ENCODE measurements around the gene PSIP1. TPM values are rescaled to one million over a fixed set of nuclear protein-coding genes. Genes with fewer than 3 reads are reported as not detected.
"Not testable (repeated sequence)": the region's sequence is repeated elsewhere in the genome, so short reads cannot be mapped to it uniquely, and the experiment has no call there.

Gene PSIP1
- total RNA-seq, 2 donors from 2014 or later = 83.9 to 126 TPM

DNA sequence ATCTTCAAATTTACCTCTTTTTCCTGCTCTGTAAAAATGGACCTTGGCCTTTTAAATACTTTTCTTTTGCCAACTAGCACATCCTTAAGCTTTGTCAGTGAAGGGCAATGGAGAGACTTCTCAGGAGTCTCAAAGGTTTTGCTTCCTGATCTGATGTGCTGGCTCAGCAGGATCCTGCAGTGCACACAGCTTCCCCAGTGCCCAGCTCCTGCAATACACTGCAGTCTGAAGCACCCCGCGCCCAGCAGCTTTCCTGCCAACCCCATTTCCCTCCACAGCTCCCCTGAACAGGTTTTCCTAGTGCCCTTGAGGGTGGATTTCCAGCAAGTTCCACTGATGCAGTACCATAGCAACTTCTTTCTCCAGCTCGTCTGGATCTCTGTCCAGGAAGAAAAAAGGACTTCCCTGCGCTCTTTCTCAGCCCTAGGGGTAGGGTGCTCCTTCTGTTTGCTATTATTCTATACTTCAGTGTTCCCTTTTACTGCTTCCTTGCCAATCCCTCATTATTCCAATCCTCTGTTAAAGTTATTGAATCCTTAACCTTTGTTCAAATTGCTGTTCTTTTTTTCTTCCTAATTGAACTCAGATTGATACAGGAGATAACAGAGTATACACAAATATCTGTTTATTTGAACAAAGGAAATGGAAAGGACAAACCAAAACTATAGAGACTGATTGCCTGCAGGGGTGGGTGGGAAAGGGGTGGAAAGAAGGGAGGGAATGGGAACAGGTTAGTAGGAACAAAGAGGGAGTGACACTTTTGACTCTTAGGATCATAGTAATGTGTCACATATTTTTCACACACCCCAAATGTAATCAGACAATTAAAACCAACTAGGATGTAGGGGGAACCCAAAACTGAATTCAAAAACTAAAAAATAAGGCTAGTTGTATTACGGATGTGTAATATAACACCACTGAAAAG lies 79.6 kb downstream of the PSIP1 start:
- peaks cover 94% of the 10 kb centered on the region for H3K36me3 Mint-ChIP-seq (ENCODE audit: low read depth)
- H3K27ac Mint-ChIP-seq = no peak overlapping the region
- H3K4me1 Mint-ChIP-seq = peaks cover 23% of the 10 kb centered on the region
- ATAC-seq (replicated peaks) = no peak
- no peaks in the 10 kb centered on the region for H3K9me3 Mint-ChIP-seq
- no peaks in the 10 kb centered on the region for H3K27me3 Mint-ChIP-seq
- no peak overlapping the region for H3K4me3 Mint-ChIP-seq

DNA sequence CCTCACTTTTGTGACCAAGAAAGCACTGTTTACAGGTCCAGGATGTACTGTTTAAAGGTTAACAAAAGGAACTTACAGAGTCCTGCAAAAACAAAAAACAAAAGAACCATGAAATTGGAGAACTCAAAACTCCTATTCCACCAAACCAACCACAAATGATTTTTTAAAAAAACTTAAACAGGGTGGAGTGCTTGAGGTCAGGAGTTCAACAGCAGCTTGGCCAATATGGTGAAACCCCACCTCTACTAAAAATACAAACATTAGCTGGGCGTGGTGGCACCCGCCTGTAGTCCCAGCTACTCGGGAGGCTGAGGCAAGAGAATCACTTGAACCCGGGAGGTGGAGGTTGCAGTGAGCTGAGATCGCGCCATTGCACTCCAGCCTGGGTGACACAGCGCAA lies 83.1 kb downstream of the PSIP1 start:
- H3K36me3 Mint-ChIP-seq (ENCODE audit: low read depth) = peaks cover 93% of the 10 kb centered on the region
- not testable (repeated sequence) for H3K27ac Mint-ChIP-seq; ATAC-seq (replicated peaks); H3K27me3 Mint-ChIP-seq; H3K4me3 Mint-ChIP-seq; H3K9me3 Mint-ChIP-seq
- peaks cover 34% of the 10 kb centered on the region for H3K4me1 Mint-ChIP-seq

DNA sequence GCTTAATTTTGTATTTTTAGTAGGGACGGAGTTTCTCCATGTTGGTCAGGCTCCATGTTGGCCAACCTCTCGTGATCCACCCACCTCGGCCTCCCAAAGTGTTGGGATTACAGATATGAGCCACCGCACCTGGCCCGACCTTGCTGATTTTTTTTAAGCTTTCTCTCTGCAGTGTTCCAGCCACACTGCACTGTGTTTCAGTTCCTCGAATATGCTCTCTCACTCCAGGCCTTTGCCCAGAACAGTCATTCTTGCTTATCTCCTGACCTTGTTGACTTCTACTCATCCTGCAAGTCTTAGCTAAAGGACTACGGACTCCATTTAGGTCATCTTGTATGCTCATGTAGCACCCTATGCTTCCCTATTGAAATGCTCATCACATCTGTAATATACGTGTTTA lies 84.8 kb downstream of the PSIP1 start:
- Mint-ChIP-seq H3K4me3 (peak overlapping the region; percentile 93), H3K27ac (peak overlapping the region; percentile 1), H3K36me3 (ENCODE audit: low read depth) (peaks cover 81% of the 10 kb centered on the region), H3K27me3 (no peaks in the 10 kb centered on the region), H3K4me1 (peaks cover 35% of the 10 kb centered on the region), H3K9me3 (no peaks in the 10 kb centered on the region)
- no peak for ATAC-seq (replicated peaks)

DNA sequence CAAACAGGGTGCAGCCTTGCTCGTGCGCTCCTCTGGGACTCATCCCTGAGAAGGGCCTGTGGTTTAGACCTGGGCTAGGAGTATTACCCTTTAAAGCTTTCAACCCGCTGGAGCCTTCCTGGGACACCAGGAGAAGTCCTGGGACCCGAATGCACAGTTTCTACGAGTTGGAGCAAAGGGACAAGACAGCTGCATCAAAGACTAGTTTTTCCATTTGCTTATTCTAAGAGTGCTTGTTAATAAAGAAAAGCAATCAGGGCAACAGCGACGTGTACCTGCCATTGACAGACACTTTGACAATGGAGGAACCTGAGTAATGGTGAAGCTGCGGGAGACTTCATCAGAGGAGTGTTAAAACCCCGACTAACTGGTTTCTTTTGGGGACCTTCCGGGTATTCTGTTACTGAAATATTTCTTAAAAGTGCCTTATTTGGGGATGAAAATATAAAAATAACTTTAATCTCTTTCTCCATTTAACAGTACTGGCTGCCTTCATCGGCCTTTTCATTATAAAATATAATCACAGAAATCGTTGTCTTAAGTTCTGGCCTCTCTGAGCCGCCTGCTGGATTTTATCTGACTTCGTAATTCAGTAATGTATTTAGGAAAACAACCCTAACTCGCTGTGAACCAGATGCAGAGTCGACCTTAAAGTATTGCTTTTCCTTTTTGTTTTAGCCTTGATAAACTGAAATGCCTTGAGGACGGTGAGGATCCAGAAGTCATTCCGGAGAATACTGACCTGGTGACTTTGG lies 87.4 kb downstream of the PSIP1 start:
- Mint-ChIP-seq H3K4me1 (peaks cover 25% of the 10 kb centered on the region), H3K4me3 (peak overlapping the region; percentile 93), H3K36me3 (ENCODE audit: low read depth) (peaks cover 55% of the 10 kb centered on the region), H3K27me3 (no peaks in the 10 kb centered on the region), H3K27ac (peak overlapping the region; percentile 97), H3K9me3 (no peaks in the 10 kb centered on the region)
- no peak for ATAC-seq (replicated peaks)

DNA sequence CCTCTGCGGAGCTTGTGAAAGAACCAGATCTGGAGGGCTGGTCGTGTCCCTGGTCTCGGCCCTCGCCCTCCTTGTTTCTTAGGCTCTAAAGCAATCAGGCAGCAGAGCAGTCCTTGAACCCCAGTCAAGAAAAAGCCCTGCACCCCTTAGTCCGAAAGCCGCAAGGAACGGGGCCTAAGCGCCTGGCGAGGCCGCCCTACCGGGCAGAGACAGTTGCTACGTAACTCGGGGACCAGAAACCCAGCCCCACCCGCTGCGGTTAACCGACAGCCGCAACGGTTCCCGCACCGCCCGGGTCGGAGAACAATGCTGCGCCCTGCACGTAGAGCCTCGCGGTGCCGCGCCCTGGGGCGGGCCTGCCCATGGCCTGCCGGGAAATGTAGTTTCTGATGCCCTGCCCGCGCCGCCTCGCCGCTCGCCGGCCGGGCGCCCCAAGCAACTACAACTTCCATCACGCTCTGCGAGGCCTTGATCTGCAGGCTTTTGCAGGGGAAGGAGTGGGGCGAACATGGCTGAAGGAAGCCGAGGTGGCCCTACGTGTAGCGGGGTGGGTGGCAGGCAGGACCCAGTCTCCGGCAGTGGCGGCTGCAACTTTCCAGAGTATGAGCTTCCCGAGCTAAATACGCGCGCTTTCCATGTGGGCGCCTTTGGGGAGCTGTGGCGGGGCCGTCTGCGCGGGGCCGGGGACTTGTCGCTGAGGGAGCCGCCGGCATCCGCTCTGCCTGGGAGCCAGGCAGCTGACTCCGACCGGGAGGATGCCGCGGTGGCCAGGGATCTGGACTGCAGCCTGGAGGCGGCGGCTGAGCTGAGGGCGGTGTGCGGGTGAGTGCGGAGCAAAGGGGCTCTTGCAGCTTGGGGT lies 88.2 kb downstream of the PSIP1 start, which contains the start of gene SNAPC3:
Gene SNAPC3, plus strand, starts transcription at position 505 of the 859 bp plus-strand sequence. Its CDS starts 4 bp downstream, at position 509.
- H3K9me3 Mint-ChIP-seq = no peaks in the 10 kb centered on the region
- peak; percentile 98 for ATAC-seq (replicated peaks)
- H3K4me3 Mint-ChIP-seq = peak within 1 kb of the TSS; percentile 93
- peaks cover 47% of the 10 kb centered on the region for H3K36me3 Mint-ChIP-seq (ENCODE audit: low read depth)
- H3K4me1 Mint-ChIP-seq = peaks cover 24% of the 10 kb centered on the region
- peak within 1 kb of the TSS; percentile 97 for H3K27ac Mint-ChIP-seq
- no peaks in the 10 kb centered on the region for H3K27me3 Mint-ChIP-seq

DNA sequence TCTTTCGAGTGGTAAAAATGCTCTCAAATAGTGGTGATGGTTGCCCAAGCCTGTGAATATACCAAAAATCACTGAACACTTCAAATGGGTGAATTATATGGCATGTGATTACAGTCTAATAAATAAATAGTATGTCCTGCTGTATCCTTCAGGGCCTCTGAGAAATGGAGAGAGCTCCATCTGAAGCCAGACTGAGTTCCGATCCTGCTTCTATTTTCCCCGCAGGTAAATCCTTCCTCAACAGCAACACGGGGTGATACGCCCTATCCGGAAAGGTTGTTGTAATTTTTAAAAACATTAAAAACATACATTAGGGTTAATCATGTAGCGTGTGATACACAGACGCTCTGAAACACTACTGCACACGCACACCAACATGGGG lies 88.8 kb downstream of the PSIP1 start:
- no peaks in the 10 kb centered on the region for H3K27me3 Mint-ChIP-seq
- no peak for ATAC-seq (replicated peaks)
- H3K36me3 Mint-ChIP-seq (ENCODE audit: low read depth) = peaks cover 43% of the 10 kb centered on the region
- peaks cover 24% of the 10 kb centered on the region for H3K4me1 Mint-ChIP-seq
- H3K9me3 Mint-ChIP-seq = no peaks in the 10 kb centered on the region
- H3K4me3 Mint-ChIP-seq = peak overlapping the region; percentile 93
- peak overlapping the region; percentile 97 for H3K27ac Mint-ChIP-seq

DNA sequence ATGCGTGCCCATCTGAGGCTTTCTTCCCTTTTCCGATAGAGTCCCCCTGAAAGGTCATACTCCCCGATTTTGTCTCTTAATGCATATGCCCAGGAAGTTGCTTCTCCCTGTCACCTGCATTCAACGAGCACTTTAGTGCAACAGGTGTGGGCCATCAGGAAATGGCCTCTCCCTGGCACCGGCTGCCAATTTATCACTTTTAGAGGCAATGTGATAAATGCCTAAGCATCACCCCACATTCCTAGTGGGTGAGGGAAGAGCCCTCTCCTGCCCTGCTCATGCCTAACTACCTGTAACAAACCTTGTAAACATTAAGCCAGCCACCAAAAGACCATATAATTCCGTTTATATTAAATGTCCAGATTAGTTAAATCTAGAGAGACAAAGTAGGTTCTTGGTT lies 89.2 kb downstream of the PSIP1 start:
- no peaks in the 10 kb centered on the region for H3K9me3 Mint-ChIP-seq
- no peaks in the 10 kb centered on the region for H3K27me3 Mint-ChIP-seq
- no peak for ATAC-seq (replicated peaks)
- peak overlapping the region; percentile 93 for H3K4me3 Mint-ChIP-seq
- peaks cover 40% of the 10 kb centered on the region for H3K36me3 Mint-ChIP-seq (ENCODE audit: low read depth)
- H3K4me1 Mint-ChIP-seq = peaks cover 23% of the 10 kb centered on the region
- H3K27ac Mint-ChIP-seq = no peak overlapping the region

DNA sequence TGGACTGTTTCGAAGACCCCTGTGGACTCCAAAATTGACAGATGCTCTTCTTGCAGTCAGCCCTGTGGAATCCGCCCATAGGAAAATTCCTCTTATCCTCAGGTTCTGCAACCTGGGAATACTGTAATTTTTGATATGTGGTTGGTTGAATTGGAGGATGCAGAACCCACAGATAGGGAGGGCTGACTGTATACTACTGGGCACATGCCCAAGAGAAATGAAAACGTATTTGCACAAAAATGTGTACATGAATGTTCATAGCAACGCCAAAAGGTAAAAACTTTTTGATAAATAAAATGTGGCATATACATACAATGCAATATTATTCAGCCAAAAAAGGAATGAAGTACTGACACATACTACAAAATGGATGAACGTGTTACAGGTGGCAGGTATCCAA lies 90.0 kb downstream of the PSIP1 start:
- Mint-ChIP-seq H3K4me3 (no peak overlapping the region), H3K27ac (no peak overlapping the region), H3K9me3 (no peaks in the 10 kb centered on the region), H3K4me1 (peaks cover 16% of the 10 kb centered on the region), H3K36me3 (ENCODE audit: low read depth) (peaks cover 33% of the 10 kb centered on the region), H3K27me3 (no peaks in the 10 kb centered on the region)
- no peak for ATAC-seq (replicated peaks)

DNA sequence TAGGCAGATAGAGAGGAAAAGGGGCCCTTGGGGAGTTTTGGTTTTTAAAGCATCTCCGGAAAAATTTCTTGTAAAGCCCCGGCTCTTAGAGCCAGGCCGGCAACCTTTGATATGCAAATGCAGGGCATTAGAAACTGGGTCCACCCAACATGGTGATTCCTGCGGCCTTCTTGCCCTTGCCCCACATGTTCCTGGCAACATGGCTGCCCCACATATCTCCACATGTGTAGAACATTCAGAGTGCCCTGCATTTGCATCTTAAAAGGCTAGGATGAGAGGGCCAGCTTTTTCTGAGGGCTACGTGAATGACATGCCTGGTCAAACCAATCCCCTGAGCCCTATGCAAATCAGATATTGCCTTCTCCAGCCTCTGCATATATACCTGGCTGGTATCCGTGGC lies 93.1 kb downstream of the PSIP1 start:
- Mint-ChIP-seq H3K4me1 (peaks cover 4% of the 10 kb centered on the region), H3K27me3 (no peaks in the 10 kb centered on the region), H3K9me3 (no peaks in the 10 kb centered on the region), H3K27ac (no peak overlapping the region), H3K4me3 (no peak overlapping the region), H3K36me3 (ENCODE audit: low read depth) (peaks cover 4% of the 10 kb centered on the region)
- ATAC-seq (replicated peaks) = no peak

DNA sequence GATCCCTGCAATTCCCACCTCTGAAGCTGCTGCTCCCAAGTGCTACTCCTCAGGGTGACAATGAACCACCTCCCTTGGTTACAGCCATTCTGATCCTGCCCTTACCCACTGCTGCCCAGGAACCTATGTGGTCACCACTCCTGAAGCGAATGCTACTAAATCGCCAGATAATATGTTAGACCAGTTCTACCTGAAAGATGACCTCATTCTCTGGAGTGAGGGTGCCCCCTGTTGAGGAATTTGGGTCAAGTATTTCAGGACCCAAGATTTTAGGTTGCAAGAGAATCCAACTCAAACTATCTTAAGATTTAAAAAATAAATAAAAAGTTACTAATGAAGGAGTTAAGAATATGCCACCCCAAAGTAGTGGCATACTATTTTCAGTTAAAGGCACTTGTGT lies 93.9 kb downstream of the PSIP1 start:
- no peak overlapping the region for H3K27ac Mint-ChIP-seq
- no peaks in the 10 kb centered on the region for H3K27me3 Mint-ChIP-seq
- no peaks in the 10 kb centered on the region for H3K9me3 Mint-ChIP-seq

More for the DNA sequence above, 93.9 kb downstream of the PSIP1 start:
- ATAC-seq (replicated peaks) = no peak
- Mint-ChIP-seq H3K4me3 (no peak overlapping the region), H3K36me3 (ENCODE audit: low read depth) (no peaks in the 10 kb centered on the region), H3K4me1 (no peaks in the 10 kb centered on the region)

Other genes with a start within 250 kb of the PSIP1 start
- gene TTC39B, start 203.8 kb downstream of the PSIP1 start, total RNA-seq = 10 to 100 TPM; 14.5 to 19.1 TPM
- 10 to 100 TPM; 29.8 to 44.0 TPM for gene SNAPC3, start 88.1 kb downstream of the PSIP1 start, total RNA-seq
- gene CCDC171, start 42.1 kb upstream of the PSIP1 start, total RNA-seq = 1 to 10 TPM; 2.5 to 5.5 TPM